ENCODE measurements around the gene SORCS2. TPM values are rescaled to one million over a fixed set of nuclear protein-coding genes. Genes with fewer than 3 reads are reported as not detected.

Gene SORCS2
- polyA plus RNA-seq, 3 donors, result 0.46 to 0.55 TPM; not detected in 1

GRCh38 chr4:7281691-7282665 lies 89.6 kb downstream of the SORCS2 start:
- intact Hi-C loops (cut with micrococcal nuclease), result no loop called here

More at GRCh38 chr4:7281691-7282665, 89.6 kb downstream of the SORCS2 start:
- no peaks in the 10 kb centered on the region for H3K27me3 ChIP-seq (ENCODE audit: control insufficient read depth in 2 of 2, insufficient read depth in 2 of 2, low read length in 2 of 2)
- H3K4me2 ChIP-seq (replicated peaks; ENCODE audit: extremely low read depth, low read length, poor library complexity, severe bottlenecking), result no peak overlapping the region
- no peaks in the 10 kb centered on the region for H3K36me3 ChIP-seq (replicated peaks in 1 of 2; ENCODE audit: control insufficient read depth in 1 of 2, insufficient read depth in 2 of 2, low read length in 2 of 2)
- H3K4me1 ChIP-seq (ENCODE audit: control insufficient read depth in 1 of 2, insufficient read depth in 2 of 2, low read length in 2 of 2), result no peaks in the 10 kb centered on the region
- H3K4me3 ChIP-seq (replicated peaks in 1 of 3; ENCODE audit: low read depth in 2 of 3, low read length in 3 of 3), result no peak overlapping the region
- DNase-seq, result no peak
- H3K79me2 ChIP-seq (ENCODE audit: insufficient read depth, low read length), result no peaks in the 10 kb centered on the region
- no peak for TF ChIP-seq CTCF (IDR thresholded peaks at IDR 0.05)
- Mint-ChIP-seq H3K4me1 (no peaks in the 10 kb centered on the region), H3K36me3 (no peaks in the 10 kb centered on the region), H3K9me3 (peaks cover 0 to 2% (median 0%) of the 10 kb centered on the region in 7 donors), H3K27me3 (ENCODE audit: low read depth in 3 of 3) (peaks cover 13 to 28% (median 17%) of the 10 kb centered on the region in 3 donors), H3K4me3 (no peak overlapping the region), H3K27ac (peak overlapping the region in 1 of 7 donors; percentile 73)
- 38% methylated on average over 6 of the region's 20 CpGs for WGBS (ENCODE audit: insufficient coverage)
- H3K27ac ChIP-seq (ENCODE audit: low read depth in 1 of 2, low read length in 2 of 2), result no peak overlapping the region
- H3K9ac ChIP-seq (ENCODE audit: insufficient read depth, low read length, poor library complexity, severe bottlenecking), result no peak overlapping the region
- no peaks in the 10 kb centered on the region for H3K9me3 ChIP-seq (replicated peaks in 1 of 2; ENCODE audit: control insufficient read depth in 1 of 2, insufficient read depth in 1 of 2, low read length in 2 of 2)
- no peaks in the 10 kb centered on the region for H4K20me1 ChIP-seq (ENCODE audit: insufficient read depth, low read length)
- H2AFZ ChIP-seq (ENCODE audit: insufficient read depth, low read depth, low read length, poor library complexity, severe bottlenecking), result no peak overlapping the region

Data from CD14-positive monocyte (primary cell).